HG03460 (cell line): ENCODE data around the gene CCDC127.
A peak's percentile ranks its signal among the peaks of the same experiment; 100 is the strongest.
"Not testable (repeated sequence)": the region's sequence is repeated elsewhere in the genome, so short reads cannot be mapped to it uniquely, and the experiment has no call there.

Experiments
- ATAC-seq: cut with Tn5 transposase; IDR thresholded peaks from one replicate; pipeline ENCODE4 v1.9.1; 2021; ENCODE audit not compliant: unreplicated experiment

The CCDC127 gene

DNA sequence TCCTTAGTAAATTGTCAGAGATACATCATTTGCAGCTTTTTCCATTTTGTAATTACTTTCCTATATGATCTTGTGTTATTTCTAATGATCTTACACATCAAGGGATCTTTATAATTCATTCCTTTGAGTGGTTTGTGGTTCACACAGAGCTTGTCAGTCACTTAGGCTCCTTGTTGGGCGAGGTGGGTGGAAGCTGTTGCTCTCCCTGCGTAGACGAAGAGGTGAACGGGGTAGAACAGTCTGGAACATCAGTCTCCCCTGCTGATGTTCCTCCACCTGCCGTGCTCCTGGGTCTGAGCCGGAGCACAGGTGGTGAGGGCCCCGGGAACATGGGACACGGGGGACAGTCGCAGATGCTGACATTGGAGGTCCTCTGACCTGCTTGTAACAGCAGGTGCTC, 17.6 kb upstream of the CCDC127 start:
- not testable (repeated sequence) for ATAC-seq

DNA sequence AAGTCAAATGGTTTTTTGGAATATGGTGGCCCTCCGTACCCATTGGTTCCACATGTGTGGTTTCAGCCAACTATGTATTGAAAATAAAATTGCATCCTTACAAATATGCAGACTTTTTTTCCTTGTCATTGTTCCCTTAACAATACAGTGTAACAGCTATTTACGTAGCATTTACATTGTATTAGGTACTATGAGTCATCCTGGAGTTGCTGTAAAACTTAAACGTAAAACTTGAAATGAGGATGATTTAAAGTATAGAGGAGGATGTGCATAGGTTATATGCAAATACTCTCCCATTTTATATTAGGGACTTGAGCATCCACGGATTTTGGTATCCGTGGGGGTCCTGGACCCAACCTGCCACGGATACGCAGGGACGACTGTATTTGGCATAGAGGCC, 16.5 kb upstream of the CCDC127 start:
- ATAC-seq: no peak

DNA sequence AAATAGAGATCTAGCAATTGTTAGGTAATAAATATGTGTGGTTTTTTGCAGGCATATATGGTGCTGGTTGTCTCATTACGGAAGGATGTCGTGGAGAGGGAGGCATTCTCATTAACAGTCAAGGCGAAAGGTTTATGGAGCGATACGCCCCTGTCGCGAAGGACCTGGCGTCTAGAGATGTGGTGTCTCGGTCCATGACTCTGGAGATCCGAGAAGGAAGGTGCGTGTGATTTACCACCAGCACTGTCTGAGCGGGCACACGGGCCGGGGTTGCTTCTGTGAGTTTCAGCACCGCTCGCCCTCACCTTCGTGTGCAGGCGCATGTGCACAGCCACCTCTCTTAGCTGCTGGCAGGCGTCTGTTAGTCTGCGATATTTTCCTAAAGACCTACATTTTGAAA, 15.5 kb upstream of the CCDC127 start:
- ATAC-seq: not testable (repeated sequence)

DNA sequence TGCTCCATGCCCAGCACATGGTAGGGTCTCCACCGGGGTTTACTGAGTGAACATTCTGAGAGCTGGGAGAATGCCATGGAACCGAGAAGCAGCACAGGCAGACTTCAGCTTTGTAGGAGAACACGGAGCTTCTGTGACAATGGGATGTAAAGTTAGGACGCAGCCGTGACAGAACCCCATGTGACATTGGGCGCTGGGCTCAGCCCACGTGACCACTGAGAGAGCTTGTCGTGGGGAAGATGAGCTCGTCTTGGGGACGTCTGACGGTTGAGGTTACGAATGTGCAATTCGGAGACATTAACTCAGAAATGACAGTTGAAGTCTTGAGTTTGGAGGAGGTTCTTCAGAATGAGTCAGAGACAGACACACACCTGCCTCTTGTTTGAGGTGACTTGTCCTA, 13.7 kb upstream of the CCDC127 start:
- ATAC-seq: no peak

DNA sequence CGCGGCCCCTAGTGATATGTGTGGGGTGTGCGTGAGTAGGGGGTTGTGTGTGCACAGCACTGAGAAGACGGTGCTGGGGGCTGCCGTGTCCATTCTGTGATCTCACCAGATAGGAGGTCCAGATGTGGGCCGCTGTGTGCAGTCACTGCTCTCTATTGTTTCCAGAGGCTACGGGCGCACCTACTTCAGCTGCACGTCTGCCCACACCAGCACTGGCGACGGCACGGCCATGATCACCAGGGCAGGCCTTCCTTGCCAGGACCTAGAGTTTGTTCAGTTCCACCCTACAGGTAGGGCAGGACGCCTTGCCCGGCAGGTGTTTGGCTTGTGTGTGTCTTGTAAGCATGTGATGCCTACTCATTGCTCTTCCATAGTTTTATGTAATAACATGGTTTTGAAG, 12.8 kb upstream of the CCDC127 start:
- ATAC-seq: no peak

DNA sequence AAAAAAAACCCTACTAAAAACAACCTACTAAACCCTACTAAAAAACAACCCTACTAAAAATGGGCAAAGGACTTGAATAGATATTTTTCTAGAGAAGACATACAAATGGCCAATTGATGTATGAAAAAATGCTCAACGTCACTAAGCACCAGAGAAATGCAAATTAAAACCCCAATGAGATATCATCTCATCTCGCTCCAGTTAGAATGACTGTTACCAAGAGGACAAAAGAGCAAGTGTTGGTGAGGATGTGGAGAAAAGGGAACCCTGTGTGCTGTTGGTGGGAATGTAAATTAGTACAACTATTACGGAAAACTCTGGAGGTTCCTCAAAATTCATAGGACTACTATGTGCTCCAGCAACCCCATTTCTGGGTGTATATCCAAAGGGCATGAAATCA, 10.9 kb upstream of the CCDC127 start:
- no peak for ATAC-seq

DNA sequence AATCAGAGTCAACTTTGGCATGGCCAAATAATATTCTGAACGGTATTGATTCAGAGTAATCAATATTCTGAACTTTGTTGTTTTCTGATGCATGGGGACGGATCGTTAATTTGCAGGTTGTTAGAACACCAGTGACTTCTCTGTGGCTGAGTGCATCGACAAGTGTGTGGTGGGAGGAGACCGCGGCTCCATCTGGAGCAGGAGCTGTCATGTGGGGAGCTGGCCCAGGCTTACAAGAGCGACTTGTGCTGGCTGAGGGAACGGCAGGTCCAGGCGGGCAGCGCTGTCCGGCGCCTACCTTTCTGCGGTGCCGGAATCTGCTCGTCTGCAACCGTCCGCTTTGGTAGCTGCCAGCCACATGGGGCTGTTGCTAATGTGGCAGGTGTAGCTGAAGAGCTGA, 9.4 kb upstream of the CCDC127 start:
- not testable (repeated sequence) for ATAC-seq

DNA sequence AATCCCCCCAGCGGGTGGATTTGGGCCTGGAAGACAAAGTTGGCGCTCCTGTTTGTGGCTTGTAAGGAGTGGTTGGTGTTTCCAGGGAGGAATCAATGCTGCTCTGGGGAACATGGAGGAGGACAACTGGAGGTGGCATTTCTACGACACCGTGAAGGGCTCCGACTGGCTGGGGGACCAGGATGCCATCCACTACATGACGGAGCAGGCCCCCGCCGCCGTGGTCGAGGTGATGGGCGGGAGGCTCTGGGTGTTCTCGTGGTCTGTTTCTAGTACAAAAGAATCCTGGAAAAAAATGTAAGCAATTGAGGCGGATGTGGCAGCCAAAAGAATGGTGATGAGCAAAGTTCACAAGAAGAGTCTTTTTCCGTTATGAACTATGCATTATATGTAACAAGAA, 7.4 kb upstream of the CCDC127 start:
- no peak for ATAC-seq

DNA sequence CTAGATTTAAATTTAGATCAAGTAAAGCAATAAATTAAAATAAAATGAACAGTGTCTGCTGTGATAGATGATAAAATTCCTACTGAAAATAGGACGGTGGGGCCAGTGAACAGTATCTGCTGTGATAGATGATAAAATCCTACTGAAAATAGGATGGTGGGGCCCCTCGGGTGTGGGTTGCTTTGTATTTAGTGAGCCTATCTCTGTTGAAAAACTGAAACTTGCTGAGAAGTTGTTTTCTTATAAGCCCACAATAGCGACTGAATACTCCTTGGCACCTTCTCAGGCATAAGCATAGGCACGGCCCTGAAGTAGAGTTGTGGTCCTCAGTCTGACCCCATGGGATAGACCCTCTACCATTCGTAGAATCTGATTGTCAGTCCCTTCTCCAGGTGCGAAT, 5.8 kb upstream of the CCDC127 start:
- no peak for ATAC-seq

DNA sequence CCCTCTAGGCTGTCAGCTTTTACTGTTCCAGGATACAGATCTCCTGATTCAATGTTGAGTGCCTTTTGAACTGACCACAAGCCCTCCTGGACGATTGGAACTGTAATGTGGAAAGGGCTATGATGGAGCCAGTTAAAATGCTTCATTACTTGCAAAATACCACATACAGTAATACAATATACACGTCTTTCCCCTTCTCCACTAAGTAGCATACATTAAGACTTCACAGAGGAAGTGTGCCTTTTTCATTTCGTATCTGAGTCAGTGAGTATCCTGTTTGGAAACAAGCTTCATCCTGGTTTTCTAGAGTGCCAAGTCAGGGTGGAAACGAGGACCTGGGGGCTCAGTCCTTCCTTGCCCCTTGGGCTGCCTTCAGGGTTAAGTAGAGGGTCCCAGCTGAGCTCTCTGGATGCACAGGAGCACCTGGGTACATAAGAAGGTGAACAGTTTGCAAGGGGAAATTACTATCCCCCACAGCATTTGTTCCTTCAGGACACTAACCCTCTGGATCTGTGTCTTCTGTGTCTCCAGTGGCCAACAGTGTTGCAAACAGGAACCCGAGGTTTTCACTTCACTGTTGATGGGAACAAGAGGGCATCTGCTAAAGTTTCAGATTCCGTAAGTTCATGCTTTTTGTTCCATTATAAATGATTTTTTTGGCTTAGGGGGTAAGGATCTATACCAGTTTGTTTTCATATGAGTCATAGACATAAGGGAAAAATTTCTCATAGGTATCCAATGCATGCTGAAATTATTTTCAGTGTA, 5.2 kb upstream of the CCDC127 start:
- not testable (repeated sequence) for ATAC-seq

DNA sequence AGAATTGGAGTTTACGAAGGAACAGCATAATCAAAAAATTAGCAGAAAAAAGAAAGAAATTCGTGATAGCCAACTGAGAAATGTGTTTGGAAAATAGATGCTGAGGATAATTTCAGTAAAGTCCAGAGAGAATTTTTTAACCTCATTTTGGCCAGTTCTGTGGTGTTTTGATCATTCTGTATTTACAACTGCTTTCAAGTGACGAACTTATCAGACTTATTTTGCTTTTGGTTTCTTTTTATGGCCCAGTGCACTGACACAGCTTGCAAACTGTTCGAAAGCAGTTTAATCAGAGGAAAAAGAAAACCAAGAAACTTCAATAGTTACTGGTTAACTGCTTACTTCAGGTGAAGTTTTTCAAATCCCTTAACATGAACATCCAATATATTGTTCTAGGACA, 2.0 kb upstream of the CCDC127 start:
- no peak for ATAC-seq

DNA sequence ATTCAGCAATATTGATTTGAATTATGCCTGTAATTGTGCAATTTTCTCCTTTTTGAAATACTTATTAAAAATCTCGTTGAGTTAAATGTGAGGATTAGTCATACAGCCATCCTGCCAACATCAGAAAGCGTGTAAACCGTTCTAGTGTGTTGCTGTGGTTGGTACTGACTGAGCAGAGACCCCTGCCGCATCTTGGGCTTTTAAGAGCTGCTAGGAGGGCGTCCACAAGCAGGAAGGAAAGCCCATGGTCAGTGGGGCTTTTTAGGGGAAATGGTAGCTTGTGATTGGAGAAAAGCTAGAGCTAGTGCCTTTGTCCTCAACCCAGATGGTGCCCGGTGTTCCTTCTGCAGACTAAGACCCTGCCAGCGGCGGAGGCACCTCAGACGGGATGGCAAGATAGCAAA, 1.5 kb upstream of the CCDC127 start:
- no peak for ATAC-seq

DNA sequence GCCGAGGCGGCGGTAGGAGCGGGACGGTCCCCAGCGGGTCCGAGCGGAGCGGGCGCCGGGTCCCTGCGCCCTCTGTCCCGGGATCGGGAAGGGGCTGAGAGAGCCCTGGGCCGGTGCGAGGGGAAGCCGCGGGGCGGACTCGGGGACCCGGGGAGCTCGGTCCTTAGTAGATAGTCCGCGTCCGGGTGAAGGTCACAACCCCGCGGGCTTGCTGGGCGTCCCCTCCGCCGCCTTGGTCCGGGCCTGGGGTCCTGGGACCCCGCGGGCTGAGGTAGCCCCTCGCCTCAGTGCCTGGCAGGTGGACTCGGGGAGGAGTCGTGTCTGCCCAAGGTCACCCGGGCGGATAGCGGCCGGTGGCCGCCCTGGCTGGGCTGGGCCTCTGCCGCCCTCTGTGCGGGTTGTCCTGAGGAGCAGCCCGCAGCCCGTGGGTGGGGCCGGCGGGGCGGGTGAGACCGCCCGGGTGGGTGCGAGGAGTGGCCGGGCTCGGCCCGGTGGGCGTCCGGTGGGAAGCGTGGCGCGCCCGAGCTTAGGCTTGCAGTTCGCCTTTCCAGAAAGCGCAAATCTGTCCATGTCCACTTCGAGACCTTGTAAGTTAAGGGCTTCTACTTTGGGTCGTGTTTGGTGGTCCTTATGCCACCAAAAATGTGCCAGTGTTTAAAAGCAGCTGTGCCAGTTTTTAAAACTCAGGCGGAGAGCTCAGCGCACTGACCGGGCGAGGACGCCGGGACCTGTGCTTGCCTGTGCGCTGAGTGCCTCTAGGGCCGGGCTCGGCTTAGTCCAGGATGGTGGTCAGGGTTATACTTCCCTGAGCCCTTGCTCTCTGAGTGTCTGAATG, 721 bp upstream of the CCDC127 start:
- ATAC-seq: peak; percentile 14

DNA sequence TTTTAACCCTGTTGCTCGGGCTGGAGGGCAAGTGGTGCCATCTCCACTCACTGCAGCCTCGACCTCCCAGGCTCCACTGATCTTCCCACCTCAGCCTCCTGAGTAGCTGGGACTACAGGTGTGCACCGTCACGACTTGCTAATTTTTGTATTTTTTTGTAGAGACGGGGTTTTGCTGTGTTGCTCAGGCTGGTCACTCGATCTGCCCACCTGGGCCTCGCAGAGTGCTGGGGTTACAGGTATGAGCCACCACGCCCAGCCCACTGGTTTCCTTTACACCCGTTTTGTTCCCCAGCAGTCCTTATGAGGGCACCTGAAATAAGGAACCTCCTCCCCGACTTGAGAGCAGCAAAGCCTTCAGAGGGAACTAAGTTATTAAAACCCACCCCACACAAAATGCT, 1.9 kb downstream of the CCDC127 start:
- ATAC-seq: not testable (repeated sequence)

DNA sequence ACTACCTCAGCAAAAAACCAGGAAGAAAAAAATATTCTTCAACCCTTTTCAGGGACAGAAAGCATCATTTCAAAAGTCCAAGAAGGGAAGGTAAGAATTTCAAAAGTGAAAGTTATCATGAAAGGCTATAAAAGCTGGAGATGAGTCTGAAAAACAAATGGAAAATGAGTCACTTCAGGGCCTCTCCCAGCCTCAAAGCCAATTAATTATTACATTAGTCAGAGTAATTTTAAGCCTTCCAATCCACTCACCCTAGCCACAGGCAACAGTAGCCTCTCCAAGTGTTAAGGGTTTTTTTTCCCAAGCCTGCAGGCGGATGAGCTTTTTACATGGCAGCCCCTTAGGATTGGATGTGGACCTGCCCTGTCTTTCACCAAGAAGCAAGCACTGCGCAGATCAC, 2.7 kb downstream of the CCDC127 start:
- ATAC-seq: not testable (repeated sequence)

DNA sequence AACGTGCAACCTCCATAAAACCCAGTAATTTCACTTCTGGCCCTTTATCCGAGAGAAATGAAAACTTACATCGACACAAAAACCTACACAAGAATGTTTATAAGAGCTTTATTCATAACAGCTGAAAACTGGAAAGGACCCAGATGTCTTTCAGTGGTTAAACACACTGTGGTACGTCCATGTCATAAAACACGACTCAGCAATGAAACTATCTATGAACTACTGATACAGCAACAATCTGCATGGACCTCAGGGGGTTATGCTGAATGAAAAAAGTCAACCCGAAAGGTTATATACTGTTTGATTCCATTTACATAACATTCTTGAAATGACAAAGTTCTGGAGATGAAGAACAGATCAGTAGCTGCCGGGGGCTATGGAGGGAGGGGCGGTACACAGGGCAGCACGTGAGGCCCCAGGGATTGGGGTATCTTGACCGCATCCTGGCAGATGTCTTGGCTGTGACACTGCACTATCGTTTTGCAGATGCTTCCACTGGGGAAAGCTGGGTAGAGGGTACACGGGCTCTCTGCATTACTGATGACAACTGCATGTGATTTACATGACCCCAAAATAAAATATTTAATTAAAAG, 4.1 kb downstream of the CCDC127 start:
- ATAC-seq: no peak

DNA sequence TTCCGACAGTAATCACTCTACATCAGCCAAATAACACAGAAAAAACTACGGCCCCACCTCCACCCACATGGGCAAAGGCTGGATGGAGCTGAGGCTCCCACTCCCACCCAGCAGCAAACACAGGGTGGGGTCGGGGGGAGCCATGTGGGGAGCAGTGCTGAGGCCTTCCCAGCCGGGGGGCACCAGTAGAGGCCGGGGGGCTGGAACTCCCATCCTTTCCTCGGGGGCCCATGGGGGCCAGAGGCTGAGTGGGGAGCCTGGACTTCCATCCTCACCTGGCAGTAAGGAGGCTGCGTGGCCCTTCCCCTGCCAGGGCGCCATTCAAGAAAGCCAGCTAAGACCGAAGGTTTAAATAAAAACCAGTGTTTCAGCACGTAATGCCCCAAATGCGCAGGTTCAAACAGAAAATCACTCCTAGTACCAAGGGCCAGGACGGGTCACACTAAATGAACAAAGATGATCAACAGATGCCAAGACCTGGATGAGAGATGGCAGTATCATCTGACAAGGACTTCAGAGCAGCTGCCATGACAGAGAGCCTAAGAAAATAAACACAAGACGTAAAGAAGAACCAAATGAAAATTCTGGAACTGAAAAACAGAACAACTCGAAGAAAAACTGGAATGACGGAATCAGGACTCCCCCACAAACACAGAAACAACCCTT, 9.4 kb downstream of the CCDC127 start:
- ATAC-seq: no peak

DNA sequence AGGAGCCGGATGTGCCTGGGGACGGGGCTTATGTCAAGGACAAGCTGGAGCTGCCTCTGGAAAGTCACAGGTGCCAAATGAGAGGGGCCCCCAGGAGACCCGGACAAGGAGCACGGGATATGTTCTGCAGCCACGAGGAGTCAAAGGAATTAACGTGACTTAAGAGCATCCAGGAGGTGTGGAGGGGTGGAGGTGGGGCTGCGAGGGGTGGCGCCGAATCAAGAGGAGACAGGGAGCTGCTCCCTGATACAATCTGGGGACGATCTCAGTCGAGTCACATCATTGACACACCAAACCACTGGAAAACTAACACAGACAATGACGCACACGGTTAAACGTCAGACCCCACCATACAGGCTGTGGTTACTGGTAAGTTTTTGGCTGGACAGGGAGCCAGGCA, 10.4 kb downstream of the CCDC127 start:
- no peak for ATAC-seq

DNA sequence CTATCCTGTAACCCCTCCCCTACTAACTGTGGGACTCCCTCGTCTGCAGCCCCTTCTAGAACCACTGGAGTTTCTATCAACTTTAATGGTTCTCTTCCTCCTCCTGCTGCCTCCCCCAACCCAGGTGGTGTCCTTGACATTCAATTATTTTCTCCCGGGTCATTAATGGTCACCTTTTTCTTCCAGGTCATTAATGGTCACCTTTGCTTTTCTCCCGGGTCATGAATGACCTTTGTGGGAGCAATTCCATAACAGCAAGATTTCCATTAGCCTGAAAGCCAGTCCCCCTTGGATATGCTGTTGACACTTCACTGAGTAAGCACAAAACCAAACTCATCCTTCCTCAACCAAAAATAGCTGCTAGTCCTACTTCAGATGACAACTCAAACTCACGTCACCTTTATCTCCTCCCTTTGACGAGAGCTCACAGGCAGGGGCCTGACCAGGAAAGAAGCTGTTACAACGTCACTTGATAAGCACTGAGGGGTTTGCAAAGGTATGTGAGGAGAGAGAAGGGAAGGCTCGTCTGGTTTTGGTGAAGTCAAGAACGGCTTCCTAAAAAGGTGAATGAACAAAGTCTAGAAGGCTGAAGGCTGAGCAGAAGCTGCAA, 10.9 kb downstream of the CCDC127 start:
- ATAC-seq: no peak

DNA sequence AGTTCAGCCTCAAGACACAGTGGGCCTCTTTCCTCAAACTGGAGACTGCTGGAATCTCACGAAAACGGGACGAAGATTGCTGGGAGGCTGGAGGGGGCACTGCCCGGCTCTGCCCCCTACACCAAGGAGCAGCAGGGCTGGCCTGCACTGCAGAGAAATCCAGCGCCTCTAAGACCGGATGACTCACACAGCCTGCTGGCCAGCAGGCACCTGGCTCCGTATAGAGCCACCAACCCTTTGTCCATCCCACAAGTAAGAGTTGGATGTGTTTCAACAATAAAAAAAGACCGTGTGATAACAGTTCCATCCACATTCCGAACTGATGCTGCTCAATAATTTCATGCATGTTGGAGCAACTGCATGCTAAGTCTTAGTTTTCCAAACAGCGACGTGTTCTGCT, 11.5 kb downstream of the CCDC127 start:
- ATAC-seq: no peak
